Peyer's patch (tissue), 4 donors: ENCODE results near the gene BBS5. TPM values are rescaled to one million over a fixed set of nuclear protein-coding genes. Genes with fewer than 3 reads are reported as not detected.
"Not testable (repeated sequence)": the region's sequence is repeated elsewhere in the genome, so short reads cannot be mapped to it uniquely, and the experiment has no call there.

Experiments
- DNase-seq, 3 donors: peaks; one replicate each; pipeline ENCODE4 v3.0.0-alpha.2; 2017 to 2019
- H3K27ac ChIP-seq, 4 donors: fragments of 200-600 bp; sonication (generic); one replicate each; pipeline ENCODE4 v1.5.1; 2016 to 2019
- H3K27me3 ChIP-seq, 2 donors: fragments of 200-600 bp; sonication (generic); one replicate each; pipeline ENCODE4 v1.5.1; 2019
- H3K36me3 ChIP-seq, 3 donors: fragments of 200-600 bp; sonication (generic); one replicate each; pipeline ENCODE4 v1.5.1; 2016 to 2019
- H3K4me1 ChIP-seq, 4 donors: fragments of 200-600 bp; sonication (generic); one replicate each; pipeline ENCODE4 v1.5.1; 2016 to 2019
- H3K4me3 ChIP-seq, 4 donors: fragments of 200-600 bp; sonication (generic); 1 replicate in 3 of 4; 2 replicates in 1 of 4; pipeline ENCODE4 v1.5.1; 2016 to 2019; ENCODE audit warnings: mild to moderate bottlenecking in 1 of 4
- H3K9me3 ChIP-seq, 4 donors: fragments of 200-600 bp; sonication (generic); one replicate each; pipeline ENCODE4 v1.5.1; 2016 to 2019; ENCODE audit warnings: mild to moderate bottlenecking in 1 of 4
- CTCF ChIP-seq, 6 experiments: fragments of 450-650 bp in 4 of 6; fragments of 200-600 bp in 2 of 6; sonication (generic) in 1 of 6; IDR thresholded peaks; one replicate each; pipeline ENCODE4 v1.5.1; 2017 to 2019; ENCODE audit warnings: antibody characterized with exemption in 6 of 6, mild to moderate bottlenecking in 3 of 6, moderate library complexity in 1 of 6
- POLR2A ChIP-seq, 2 donors: fragments of 450-650 bp; IDR thresholded peaks; one replicate each; pipeline ENCODE4 v1.5.1; 2017; ENCODE audit warnings: antibody characterized with exemption in 2 of 2, mild to moderate bottlenecking in 2 of 2, moderate library complexity in 2 of 2
- total RNA-seq, 4 donors: library from RNA; depleted of rRNA; stranded (reverse); fragments of >200 nt; gene quantifications; one replicate each; pipeline ENCODE4 v1.1.0, GENCODE V29; 2016

Gene BBS5
- total RNA-seq: 1 to 10 TPM in 3 of 4 donors, not detected in 1; 3.9 to 8.3 (median 4.6) TPM

GRCh38 chr2:169479257-169480078 is at the start of gene BBS5:
TSS of gene BBS5 (plus strand) at chr2:169479494. CDS start at chr2:169479554, 60 bp downstream.
- H3K9me3 ChIP-seq: no peaks in the 10 kb centered on the region
- TF ChIP-seq CTCF (IDR thresholded peaks at IDR 0.05): peak in 4 of 6 experiments; percentile 21 to 53 (median 32)
- no peak for TF ChIP-seq POLR2A (IDR thresholded peaks at IDR 0.05)
- peak; percentile 58 to 86 (median 78) for DNase-seq
- peak within 1 kb of the TSS; percentile 24 to 68 (median 66) for H3K27ac ChIP-seq
- H3K36me3 ChIP-seq: no peaks in the 10 kb centered on the region
- no peaks in the 10 kb centered on the region for H3K27me3 ChIP-seq
- peak within 1 kb of the TSS; percentile 42 to 90 (median 80) for H3K4me3 ChIP-seq
- H3K4me1 ChIP-seq: peaks cover 0 to 6% (median 0%) of the 10 kb centered on the region in 4 donors

- H3K36me3 ChIP-seq, H3K27ac ChIP-seq, DNase-seq, H3K4me3 ChIP-seq, H3K4me1 ChIP-seq, H3K9me3 ChIP-seq, H3K27me3 ChIP-seq: not testable (repeated sequence)
Observed at GRCh38 chr2:169431772-169432171, 47.5 kb upstream of the BBS5 start.

GRCh38 chr2:169434236-169434635 is 45.1 kb upstream of the BBS5 start:
- H3K9me3 ChIP-seq, H3K4me3 ChIP-seq, H3K27ac ChIP-seq, H3K4me1 ChIP-seq, H3K36me3 ChIP-seq, DNase-seq, H3K27me3 ChIP-seq: not testable (repeated sequence)

GRCh38 chr2:169438466-169439072 is 40.7 kb upstream of the BBS5 start:
- Histone ChIP-seq H3K36me3 (no peaks in the 10 kb centered on the region), H3K4me3 (no peak overlapping the region), H3K27me3 (no peaks in the 10 kb centered on the region), H3K4me1 (no peaks in the 10 kb centered on the region), H3K27ac (no peak overlapping the region), H3K9me3 (no peaks in the 10 kb centered on the region)
- no peak for DNase-seq
- no peak for TF ChIP-seq POLR2A (IDR thresholded peaks at IDR 0.05)
- TF ChIP-seq CTCF (IDR thresholded peaks at IDR 0.05): no peak

- Histone ChIP-seq H3K36me3 (no peaks in the 10 kb centered on the region), H3K4me3 (no peak overlapping the region), H3K27me3 (no peaks in the 10 kb centered on the region), H3K4me1 (no peaks in the 10 kb centered on the region), H3K27ac (no peak overlapping the region), H3K9me3 (no peaks in the 10 kb centered on the region)
- TF ChIP-seq POLR2A (IDR thresholded peaks at IDR 0.05) (no peak), CTCF (IDR thresholded peaks at IDR 0.05) (no peak)
- DNase-seq: no peak
Observed at GRCh38 chr2:169439900-169440299, 39.4 kb upstream of the BBS5 start.

GRCh38 chr2:169446452-169446851 is 32.8 kb upstream of the BBS5 start:
- no peaks in the 10 kb centered on the region for H3K36me3 ChIP-seq
- no peak for DNase-seq
- H3K4me3 ChIP-seq: no peak overlapping the region
- H3K9me3 ChIP-seq: no peaks in the 10 kb centered on the region
- no peaks in the 10 kb centered on the region for H3K27me3 ChIP-seq
- H3K4me1 ChIP-seq: no peaks in the 10 kb centered on the region
- H3K27ac ChIP-seq: no peak overlapping the region
- TF ChIP-seq CTCF (IDR thresholded peaks at IDR 0.05) (no peak), POLR2A (IDR thresholded peaks at IDR 0.05) (no peak)
